CD4-positive, alpha-beta T cell (primary cell): ENCODE results near the gene TMEM61. TPM values are rescaled to one million over a fixed set of nuclear protein-coding genes. Genes with fewer than 3 reads are reported as not detected.

Experiments
- ATAC-seq: fragments of 200-7000 bp; cut with Tn5 transposase; one replicate; pipeline ENCODE4 v1.10.0; 2022; ENCODE audit warnings: mild to moderate bottlenecking; ENCODE audit not compliant: poor library complexity
- CTCF ChIA-PET: fragments of 350-600 bp; sonication (Branson Sonifier 250); formaldehyde crosslinking; loops from one replicate; lab custom pipeline; 2021; ENCODE audit warnings: antibody characterized with exemption, inconsistent platforms; lab: Charles Lee
- POLR2A ChIA-PET: fragments of 350-600 bp; sonication (Branson Sonifier 250); formaldehyde crosslinking; loops from one replicate; lab custom pipeline; 2021; ENCODE audit warnings: antibody characterized with exemption, inconsistent platforms; lab: Charles Lee
- DNase-seq, 14 experiments: peaks; one replicate each; pipeline ENCODE4 v3.0.0-alpha.2; 2013 to 2020; ENCODE audit warnings: mixed read lengths in 2 of 14
- H3K27ac ChIP-seq, 2 donors: one replicate each; pipeline versions ENCODE4 v1.5.1 to v1.7.0; 2013; ENCODE audit warnings: low read length in 2 of 2, low read depth in 1 of 2, mild to moderate bottlenecking in 1 of 2
- H3K27me3 ChIP-seq, 2 experiments: 1 replicate in 1 of 2; 2 replicates in 1 of 2; pipeline versions ENCODE4 v1.6.1 to v1.7.0; 2013; ENCODE audit warnings: low read length in 2 of 2, control low read depth in 1 of 2, mild to moderate bottlenecking in 1 of 2, moderate library complexity in 1 of 2; ENCODE audit not compliant: insufficient read depth in 2 of 2, control insufficient read depth in 1 of 2
- H3K36me3 ChIP-seq: one replicate; pipeline ENCODE4 v1.6.1; 2013; ENCODE audit warnings: low read length, control low read depth; ENCODE audit not compliant: insufficient read depth
- H3K4me1 ChIP-seq: one replicate; pipeline ENCODE4 v1.6.1; 2013; ENCODE audit warnings: low read length, control low read depth; ENCODE audit not compliant: insufficient read depth
- H3K4me3 ChIP-seq: one replicate; pipeline ENCODE4 v1.5.1; 2013; ENCODE audit warnings: mild to moderate bottlenecking, low read length, moderate library complexity
- H3K9me3 ChIP-seq, 2 experiments: 1 replicate in 1 of 2; 2 replicates in 1 of 2; pipeline versions ENCODE4 v1.6.1 to v1.7.0; 2013; ENCODE audit warnings: low read length in 2 of 2, mild to moderate bottlenecking in 2 of 2, control low read depth in 1 of 2, moderate library complexity in 1 of 2; ENCODE audit not compliant: control insufficient read depth in 1 of 2, insufficient read depth in 1 of 2
- H3K27ac Mint-ChIP-seq: one replicate; pipeline ENCODE4 v1.8.0; 2020; ENCODE audit warnings: mixed read lengths
- H3K27me3 Mint-ChIP-seq: one replicate; pipeline ENCODE4 v1.8.0; 2021; ENCODE audit warnings: mixed read lengths
- H3K36me3 Mint-ChIP-seq: one replicate; pipeline ENCODE4 v1.8.0; 2021; ENCODE audit warnings: low read depth, mixed read lengths
- H3K4me1 Mint-ChIP-seq: one replicate; pipeline ENCODE4 v1.8.0; 2021; ENCODE audit warnings: low read depth, mixed read lengths
- H3K4me3 Mint-ChIP-seq: one replicate; pipeline ENCODE4 v1.8.0; 2020; ENCODE audit warnings: mild to moderate bottlenecking, mixed read lengths
- H3K9me3 Mint-ChIP-seq: one replicate; pipeline ENCODE4 v1.8.0; 2020; ENCODE audit warnings: mixed read lengths
- intact Hi-C, 2 experiments: fragments of 100-400 bp; cut with DNase I in 1 of 2; cut with micrococcal nuclease in 1 of 2; formaldehyde crosslinking; loops; one replicate each; pipeline versions ENCODE4 v1.15.1 to v1.9.0; 2023 to 2025; cut with DNase I, micrococcal nuclease
- total RNA-seq, 174 experiments: library from RNA in 2 of 174; stranded (reverse) in 2 of 174; gene quantifications; one replicate each; pipeline ENCODE4 v1.2.3 and lab custom pipeline; 2021 to 2026
- TF ChIP-seq, protein P1 (sequence below): fragments of 200-600 bp; IDR thresholded peaks from one replicate; pipeline ENCODE4 v1.8.0; 2022; ENCODE audit warnings: antibody characterized with exemption, mild to moderate bottlenecking

The TMEM61 gene
- total RNA-seq, 2 experiments from 2014 or later = not detected

DNA sequence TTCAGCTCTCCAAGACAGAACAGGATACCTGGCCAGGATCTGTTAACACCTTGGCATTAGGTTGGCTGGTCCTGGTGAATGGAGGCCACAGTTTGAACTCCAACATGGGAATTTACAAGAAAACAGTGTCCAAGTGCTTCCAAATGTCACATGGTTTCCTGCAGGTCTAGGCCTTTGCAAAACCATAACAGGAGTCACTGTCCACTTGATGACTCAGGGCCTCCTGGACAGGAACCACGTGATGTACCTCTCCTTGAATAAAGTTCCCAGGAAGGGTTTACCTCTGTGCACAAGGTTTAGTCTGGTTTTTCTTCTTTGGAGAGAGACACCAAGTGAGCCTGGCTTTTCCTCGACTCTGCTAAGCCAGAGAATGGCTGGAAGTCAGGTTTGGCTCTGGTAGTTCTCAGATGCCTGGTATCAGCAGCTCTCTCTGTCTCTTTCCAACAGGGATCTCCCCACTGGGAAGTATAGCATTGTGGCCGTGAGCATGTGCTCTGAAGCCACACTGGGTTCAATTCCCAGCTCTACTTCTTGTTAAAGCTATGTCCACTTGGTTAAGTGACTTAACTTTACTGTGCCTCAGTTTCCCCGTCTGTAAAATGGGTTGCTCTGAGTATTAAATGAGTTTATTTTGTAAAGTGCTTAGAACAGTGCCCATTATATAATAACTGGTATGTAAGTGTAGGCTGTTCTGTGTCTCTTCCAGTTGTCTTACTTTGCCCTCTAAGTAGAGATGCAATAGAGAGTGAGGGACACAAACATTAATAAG is 27.3 kb upstream of the TMEM61 start:
- ATAC-seq (no peak), DNase-seq (no peak)
- intact Hi-C loops = no loop called here
- no peak overlapping the region for H3K4me3 ChIP-seq
- CTCF ChIA-PET = no interaction called here
- no peaks in the 10 kb centered on the region for H3K27me3 ChIP-seq
- POLR2A ChIA-PET = no interaction called here
- Mint-ChIP-seq H3K27ac (no peak overlapping the region), H3K27me3 (peaks cover 12% of the 10 kb centered on the region), H3K4me1 (peaks cover 9% of the 10 kb centered on the region), H3K9me3 (peaks cover 5% of the 10 kb centered on the region), H3K4me3 (no peak overlapping the region), H3K36me3 (no peaks in the 10 kb centered on the region)
- H3K36me3 ChIP-seq = no peaks in the 10 kb centered on the region
- H3K4me1 ChIP-seq = peaks cover 7% of the 10 kb centered on the region
- no peak overlapping the region for H3K27ac ChIP-seq
- TF ChIP-seq, protein P1, sequence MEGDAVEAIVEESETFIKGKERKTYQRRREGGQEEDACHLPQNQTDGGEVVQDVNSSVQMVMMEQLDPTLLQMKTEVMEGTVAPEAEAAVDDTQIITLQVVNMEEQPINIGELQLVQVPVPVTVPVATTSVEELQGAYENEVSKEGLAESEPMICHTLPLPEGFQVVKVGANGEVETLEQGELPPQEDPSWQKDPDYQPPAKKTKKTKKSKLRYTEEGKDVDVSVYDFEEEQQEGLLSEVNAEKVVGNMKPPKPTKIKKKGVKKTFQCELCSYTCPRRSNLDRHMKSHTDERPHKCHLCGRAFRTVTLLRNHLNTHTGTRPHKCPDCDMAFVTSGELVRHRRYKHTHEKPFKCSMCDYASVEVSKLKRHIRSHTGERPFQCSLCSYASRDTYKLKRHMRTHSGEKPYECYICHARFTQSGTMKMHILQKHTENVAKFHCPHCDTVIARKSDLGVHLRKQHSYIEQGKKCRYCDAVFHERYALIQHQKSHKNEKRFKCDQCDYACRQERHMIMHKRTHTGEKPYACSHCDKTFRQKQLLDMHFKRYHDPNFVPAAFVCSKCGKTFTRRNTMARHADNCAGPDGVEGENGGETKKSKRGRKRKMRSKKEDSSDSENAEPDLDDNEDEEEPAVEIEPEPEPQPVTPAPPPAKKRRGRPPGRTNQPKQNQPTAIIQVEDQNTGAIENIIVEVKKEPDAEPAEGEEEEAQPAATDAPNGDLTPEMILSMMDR = no peak
- peaks cover 0 to 5% of the 10 kb centered on the region in 2 experiments for H3K9me3 ChIP-seq

DNA sequence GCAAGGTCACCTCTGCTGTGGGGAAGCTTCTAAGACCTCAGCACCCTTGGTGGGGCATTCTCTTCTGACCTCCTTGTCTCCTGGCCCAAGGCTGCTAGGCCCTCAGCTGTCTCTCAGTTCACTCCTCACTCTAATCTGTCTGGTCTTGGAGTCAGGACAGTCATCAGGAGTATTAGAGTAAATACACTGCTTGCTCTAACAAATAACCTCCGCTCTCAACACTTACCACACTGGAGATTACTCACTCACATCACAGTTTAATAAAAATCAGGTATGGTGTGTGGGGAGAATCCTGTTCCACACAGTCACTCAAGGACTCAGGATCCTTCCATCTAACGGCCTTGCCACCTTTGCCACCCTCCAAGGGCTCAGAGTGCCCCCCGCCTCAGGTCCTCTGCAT is 26.6 kb upstream of the TMEM61 start:
- POLR2A ChIA-PET = no interaction called here
- DNase-seq = no peak
- Histone ChIP-seq H3K4me1 (peaks cover 7% of the 10 kb centered on the region), H3K9me3 (peaks cover 0 to 5% of the 10 kb centered on the region in 2 experiments), H3K36me3 (no peaks in the 10 kb centered on the region), H3K27me3 (no peaks in the 10 kb centered on the region), H3K4me3 (no peak overlapping the region), H3K27ac (no peak overlapping the region)
- Mint-ChIP-seq H3K4me1 (peaks cover 9% of the 10 kb centered on the region), H3K9me3 (peaks cover 6% of the 10 kb centered on the region), H3K27ac (no peak overlapping the region), H3K4me3 (no peak overlapping the region), H3K27me3 (peaks cover 14% of the 10 kb centered on the region), H3K36me3 (no peaks in the 10 kb centered on the region)
- CTCF ChIA-PET = no interaction called here
- TF ChIP-seq, protein P1 = no peak
- intact Hi-C loops = no loop called here
- no peak for ATAC-seq

DNA sequence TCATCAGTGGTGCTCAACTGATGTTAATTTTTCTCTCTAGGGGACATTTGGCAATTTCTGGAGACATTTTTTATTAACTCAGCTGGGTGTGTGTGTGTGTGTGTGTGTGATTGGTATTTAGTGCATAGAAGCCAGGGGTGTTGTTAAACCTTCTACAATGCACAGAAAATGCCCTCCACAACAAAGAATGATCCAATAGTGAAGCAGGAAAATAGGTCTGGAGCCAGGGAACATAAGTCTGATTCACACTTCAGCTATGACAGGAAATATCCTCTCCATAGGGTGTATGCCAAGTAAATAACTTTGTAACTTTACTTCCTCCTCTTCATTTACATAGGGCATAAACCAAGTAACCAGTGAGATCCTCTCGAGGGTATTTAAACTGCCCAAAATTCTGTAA is 25.1 kb upstream of the TMEM61 start:
- CTCF ChIA-PET = no interaction called here
- H3K27ac Mint-ChIP-seq = no peak overlapping the region

More for the DNA sequence above, 25.1 kb upstream of the TMEM61 start:
- peaks cover 5% of the 10 kb centered on the region for H3K4me1 ChIP-seq
- intact Hi-C loops = no loop called here
- H3K9me3 ChIP-seq = peaks cover 0 to 9% of the 10 kb centered on the region in 2 experiments
- TF ChIP-seq, protein P1 = no peak
- H3K4me3 ChIP-seq = no peak overlapping the region
- Mint-ChIP-seq H3K9me3 (peaks cover 6% of the 10 kb centered on the region), H3K4me1 (peaks cover 4% of the 10 kb centered on the region), H3K27me3 (peaks cover 11% of the 10 kb centered on the region), H3K36me3 (no peaks in the 10 kb centered on the region), H3K4me3 (no peak overlapping the region)
- ATAC-seq (no peak), DNase-seq (no peak)
- H3K27ac ChIP-seq = no peak overlapping the region
- no peaks in the 10 kb centered on the region for H3K27me3 ChIP-seq
- POLR2A ChIA-PET = no interaction called here
- no peaks in the 10 kb centered on the region for H3K36me3 ChIP-seq
